Naive thymus-derived CD4-positive, alpha-beta T cell (primary cell): Measurements from ENCODE around the gene CDC25C. TPM values are rescaled to one million over a fixed set of nuclear protein-coding genes. Genes with fewer than 3 reads are reported as not detected.

Source experiments
- ATAC-seq: fragments of 150-1000 bp; cut with Tn5 transposase; 2 replicates; pipeline ENCODE4 v1.10.0; 2021; ENCODE audit warnings: mild to moderate bottlenecking, moderate library complexity
- CTCF ChIA-PET: fragments of 350-600 bp; sonication (Branson Sonifier 250); formaldehyde crosslinking; loops from one replicate; lab custom pipeline; 2021; ENCODE audit warnings: antibody characterized with exemption; lab: Charles Lee
- POLR2A ChIA-PET: fragments of 350-600 bp; sonication (Branson Sonifier 250); formaldehyde crosslinking; loops from one replicate; lab custom pipeline; 2021; ENCODE audit warnings: antibody characterized with exemption, inconsistent platforms; lab: Charles Lee
- DNase-seq, 9 donors: peaks; one replicate each; pipeline versions ENCODE4 v3.0.0 to v3.0.0-alpha.2; 2020 to 2022; ENCODE audit warnings: mixed read lengths in 1 of 9
- H3K27ac ChIP-seq: one replicate; pipeline ENCODE4 v1.7.0; 2013; ENCODE audit warnings: mild to moderate bottlenecking, low read depth, low read length, moderate library complexity
- H3K27me3 ChIP-seq, 2 donors: one replicate each; pipeline ENCODE4 v1.7.0; 2013; ENCODE audit warnings: low read length in 2 of 2, mild to moderate bottlenecking in 2 of 2, moderate library complexity in 2 of 2; ENCODE audit not compliant: control insufficient read depth in 2 of 2, insufficient read depth in 2 of 2
- H3K36me3 ChIP-seq, 3 experiments: 1 replicate in 2 of 3; 2 replicates in 1 of 3; pipeline ENCODE4 v1.7.0; 2013; ENCODE audit warnings: low read length in 3 of 3, mild to moderate bottlenecking in 3 of 3, moderate library complexity in 1 of 3; ENCODE audit not compliant: insufficient read depth in 3 of 3, control insufficient read depth in 2 of 3
- H3K4me1 ChIP-seq, 2 donors: one replicate each; pipeline ENCODE4 v1.7.0; 2013; ENCODE audit warnings: low read length in 2 of 2, mild to moderate bottlenecking in 2 of 2, moderate library complexity in 1 of 2; ENCODE audit not compliant: control insufficient read depth in 2 of 2, insufficient read depth in 2 of 2
- H3K4me3 ChIP-seq: 2 replicates; pipeline ENCODE4 v1.7.0; 2013; ENCODE audit warnings: mild to moderate bottlenecking, low read length
- H3K9me3 ChIP-seq, 3 experiments: 1 replicate in 2 of 3; 2 replicates in 1 of 3; pipeline ENCODE4 v1.7.0; 2013; ENCODE audit warnings: low read length in 3 of 3; ENCODE audit not compliant: control insufficient read depth in 2 of 3
- H3K27ac Mint-ChIP-seq, 9 donors: one replicate each; pipeline ENCODE4 v1.8.0; 2020 to 2022; ENCODE audit warnings: mixed read lengths in 9 of 9, mild to moderate bottlenecking in 8 of 9, moderate library complexity in 5 of 9, inconsistent platforms in 2 of 9
- H3K27me3 Mint-ChIP-seq, 5 donors: one replicate each; pipeline ENCODE4 v1.8.0; 2021 to 2022; ENCODE audit warnings: mixed read lengths in 5 of 5, mild to moderate bottlenecking in 1 of 5
- H3K36me3 Mint-ChIP-seq, 5 donors: one replicate each; pipeline ENCODE4 v1.8.0; 2020 to 2022; ENCODE audit warnings: mixed read lengths in 5 of 5, mild to moderate bottlenecking in 3 of 5, inconsistent platforms in 1 of 5
- H3K4me1 Mint-ChIP-seq, 7 donors: one replicate each; pipeline ENCODE4 v1.8.0; 2020 to 2022; ENCODE audit warnings: mixed read lengths in 7 of 7, mild to moderate bottlenecking in 3 of 7, inconsistent platforms in 1 of 7
- H3K4me3 Mint-ChIP-seq, 10 donors: one replicate each; pipeline ENCODE4 v1.8.0; 2020 to 2022; ENCODE audit warnings: mild to moderate bottlenecking in 10 of 10, mixed read lengths in 10 of 10, moderate library complexity in 6 of 10, inconsistent platforms in 2 of 10
- H3K9me3 Mint-ChIP-seq, 11 donors: one replicate each; pipeline ENCODE4 v1.8.0; 2020 to 2022; ENCODE audit warnings: mixed read lengths in 11 of 11, mild to moderate bottlenecking in 4 of 11, inconsistent platforms in 1 of 11, moderate library complexity in 1 of 11
- intact Hi-C, 2 donors: fragments of 100-400 bp; cut with micrococcal nuclease; formaldehyde crosslinking; loops; one replicate each; pipeline ENCODE4 v1.15.1; 2023
- polyA plus RNA-seq, 2 donors: library from polyadenylated mRNA; unstranded; fragments of 300-500 nt; fragmentation: Illumina TruSeq; gene quantifications; one replicate each; pipeline ENCODE4 v1.2.3, GENCODE V29; 2021
- total RNA-seq, 6 experiments: library from RNA in 5 of 6; stranded (reverse) in 5 of 6; gene quantifications; 1 replicate in 5 of 6; 2 replicates in 1 of 6; pipeline ENCODE4 v1.2.3 and lab custom pipeline; 2021 to 2026

CDC25C gene
- 1 to 10 TPM in 1 of 5 experiments, not detected in 4; 9.8 TPM for total RNA-seq
- not detected for polyA plus RNA-seq
- total RNA-seq (lab: John Stamatoyannopoulos, UW): not detected

GRCh38 chr5:138331449-138332368, at the start of gene CDC25C:
Gene CDC25C, minus strand, starts transcription at chr5:138331804. Its CDS starts 624 bp downstream, at chr5:138331180.
- no peaks in the 10 kb centered on the region for H3K9me3 ChIP-seq
- peak within 1 kb of the TSS; percentile 85 for H3K4me3 ChIP-seq
- no peaks in the 10 kb centered on the region for H3K36me3 ChIP-seq
- peak; percentile 100 for ATAC-seq
- H3K27ac ChIP-seq: peak within 1 kb of the TSS; percentile 49
- intact Hi-C loops: loop anchor here (1.0 to 10.0 kb wide), 14 partner anchors 21 to 1843 kb away; partner anchors contain the start of genes BRD8 (in 2 of the 2), CDC23 (in 2 of the 2), EGR1 (in 2 of the 2) and HNRNPA0 (in 2 of the 2)
- H3K27ac Mint-ChIP-seq: peak within 1 kb of the TSS; percentile 48 to 92 (median 68)
- H3K4me3 Mint-ChIP-seq: peak within 1 kb of the TSS; percentile 83 to 95 (median 86)
- peaks cover 1 to 7% of the 10 kb centered on the region in 2 donors for H3K4me1 ChIP-seq
- no peaks in the 10 kb centered on the region for H3K9me3 Mint-ChIP-seq
- ChIA-PET POLR2A (interaction anchor here (0.8 to 13.8 kb wide), 5 partner anchors 9 to 244 kb away, joined by 4 to 343 read pairs (median 6); partner anchors contain the start of genes ETF1, HSPA9 and KDM3B), CTCF (interaction anchor here (0.6 to 1.8 kb wide), 4 partner anchors 20 to 206 kb away, joined by 3 to 6 read pairs (median 4); partner anchors contain the start of genes CDC23 and KDM3B)
- H3K36me3 Mint-ChIP-seq: peaks cover 0 to 2% (median 0%) of the 10 kb centered on the region in 5 donors
- peak; percentile 87 to 98 (median 96) for DNase-seq
- H3K4me1 Mint-ChIP-seq: peaks cover 7 to 35% (median 14%) of the 10 kb centered on the region in 7 donors
- no peaks in the 10 kb centered on the region for H3K27me3 ChIP-seq
- no peaks in the 10 kb centered on the region for H3K27me3 Mint-ChIP-seq

- Mint-ChIP-seq H3K9me3 (no peaks in the 10 kb centered on the region), H3K27ac (no peak overlapping the region), H3K4me3 (no peak overlapping the region), H3K36me3 (peaks cover 5 to 19% (median 8%) of the 10 kb centered on the region in 5 donors), H3K4me1 (peaks cover 15 to 27% (median 25%) of the 10 kb centered on the region in 7 donors), H3K27me3 (no peaks in the 10 kb centered on the region)
- POLR2A ChIA-PET: no interaction called here
- H3K36me3 ChIP-seq: peaks cover 0 to 43% (median 8%) of the 10 kb centered on the region in 3 experiments
- intact Hi-C loops: no loop called here
- H3K27me3 ChIP-seq: no peaks in the 10 kb centered on the region
- no peak for DNase-seq
- H3K4me3 ChIP-seq: no peak overlapping the region
- peaks cover 0 to 11% of the 10 kb centered on the region in 2 donors for H3K4me1 ChIP-seq
- CTCF ChIA-PET: no interaction called here
- H3K27ac ChIP-seq: no peak overlapping the region
- no peak for ATAC-seq
- H3K9me3 ChIP-seq: no peaks in the 10 kb centered on the region
Measured at GRCh38 chr5:138372653-138373052, 41.0 kb upstream of the CDC25C start.

- H3K4me1 Mint-ChIP-seq: peaks cover 15 to 27% (median 26%) of the 10 kb centered on the region in 7 donors
- POLR2A ChIA-PET: no interaction called here
- H3K27ac Mint-ChIP-seq: no peak overlapping the region
- no peaks in the 10 kb centered on the region for H3K27me3 Mint-ChIP-seq
- H3K4me3 Mint-ChIP-seq: no peak overlapping the region
- peaks cover 4 to 15% (median 5%) of the 10 kb centered on the region in 5 donors for H3K36me3 Mint-ChIP-seq
- CTCF ChIA-PET: no interaction called here
- Histone ChIP-seq H3K36me3 (peaks cover 0 to 39% (median 8%) of the 10 kb centered on the region in 3 experiments), H3K27ac (no peak overlapping the region), H3K4me3 (no peak overlapping the region), H3K9me3 (no peaks in the 10 kb centered on the region), H3K27me3 (no peaks in the 10 kb centered on the region), H3K4me1 (peaks cover 0 to 11% of the 10 kb centered on the region in 2 donors)
- no peaks in the 10 kb centered on the region for H3K9me3 Mint-ChIP-seq
- intact Hi-C loops: no loop called here
- ATAC-seq (no peak), DNase-seq (no peak)
Measured at GRCh38 chr5:138372225-138372624, 40.6 kb upstream of the CDC25C start.

GRCh38 chr5:138371454-138371853, 39.9 kb upstream of the CDC25C start:
- peak overlapping the region in 1 of 9 donors; percentile 59 for H3K27ac Mint-ChIP-seq
- no peaks in the 10 kb centered on the region for H3K27me3 Mint-ChIP-seq
- peaks cover 0 to 15% of the 10 kb centered on the region in 2 donors for H3K4me1 ChIP-seq
- DNase-seq (no peak), ATAC-seq (no peak)
- ChIA-PET POLR2A (no interaction called here), CTCF (no interaction called here)
- H3K9me3 ChIP-seq: no peaks in the 10 kb centered on the region
- no peak overlapping the region for H3K4me3 ChIP-seq
- no peak overlapping the region for H3K27ac ChIP-seq
- H3K4me1 Mint-ChIP-seq: peaks cover 18 to 35% (median 33%) of the 10 kb centered on the region in 7 donors
- peaks cover 0 to 10% (median 0%) of the 10 kb centered on the region in 5 donors for H3K36me3 Mint-ChIP-seq
- H3K36me3 ChIP-seq: peaks cover 0 to 31% (median 5%) of the 10 kb centered on the region in 3 experiments
- intact Hi-C loops: no loop called here
- H3K27me3 ChIP-seq: no peaks in the 10 kb centered on the region
- no peak overlapping the region for H3K4me3 Mint-ChIP-seq
- H3K9me3 Mint-ChIP-seq: no peaks in the 10 kb centered on the region

GRCh38 chr5:138370537-138370936, 38.9 kb upstream of the CDC25C start:
- no peaks in the 10 kb centered on the region for H3K27me3 Mint-ChIP-seq
- peaks cover 0 to 16% of the 10 kb centered on the region in 2 donors for H3K4me1 ChIP-seq
- no peaks in the 10 kb centered on the region for H3K9me3 Mint-ChIP-seq
- DNase-seq (no peak), ATAC-seq (no peak)
- peaks cover 0 to 15% (median 3%) of the 10 kb centered on the region in 5 donors for H3K36me3 Mint-ChIP-seq
- no peaks in the 10 kb centered on the region for H3K9me3 ChIP-seq
- H3K27ac ChIP-seq: no peak overlapping the region
- H3K27me3 ChIP-seq: no peaks in the 10 kb centered on the region
- peak overlapping the region in 1 of 9 donors; percentile 45 for H3K27ac Mint-ChIP-seq
- intact Hi-C loops: no loop called here
- POLR2A ChIA-PET: interaction anchor here (2.8 kb wide), 1 partner anchor 17 kb away, joined by 12 read pairs; no protein-coding TSS in a partner anchor
- H3K36me3 ChIP-seq: peaks cover 0 to 23% (median 0%) of the 10 kb centered on the region in 3 experiments
- no peak overlapping the region for H3K4me3 ChIP-seq
- H3K4me1 Mint-ChIP-seq: peaks cover 20 to 43% (median 40%) of the 10 kb centered on the region in 7 donors
- CTCF ChIA-PET: interaction anchor here (1.4 kb wide), 1 partner anchor 18 kb away, joined by 5 read pairs; the partner anchor contains the start of gene KDM3B
- no peak overlapping the region for H3K4me3 Mint-ChIP-seq

GRCh38 chr5:138369706-138370105, 38.1 kb upstream of the CDC25C start:
- H3K4me1 ChIP-seq: peaks cover 0 to 19% of the 10 kb centered on the region in 2 donors
- peaks cover 20 to 51% (median 43%) of the 10 kb centered on the region in 7 donors for H3K4me1 Mint-ChIP-seq
- CTCF ChIA-PET: interaction anchor here (1.4 kb wide), 1 partner anchor 17 kb away, joined by 5 read pairs; the partner anchor contains the start of gene KDM3B
- H3K36me3 Mint-ChIP-seq: peaks cover 0 to 15% (median 3%) of the 10 kb centered on the region in 5 donors
- H3K4me3 ChIP-seq: no peak overlapping the region
- H3K9me3 ChIP-seq: no peaks in the 10 kb centered on the region
- peak overlapping the region in 6 of 9 donors; percentile 6 to 81 (median 45) for H3K27ac Mint-ChIP-seq
- POLR2A ChIA-PET: interaction anchor here (0.7 to 2.8 kb wide), 2 partner anchors 12 to 16 kb away, joined by 3 to 12 read pairs; no protein-coding TSS in a partner anchor
- H3K36me3 ChIP-seq: peaks cover 0 to 19% (median 0%) of the 10 kb centered on the region in 3 experiments
- intact Hi-C loops: loop anchor here in 1 of 2 donors (2.0 kb wide), 1 partner anchor 17 kb away; the partner anchor contains the start of gene KDM3B
- DNase-seq (no peak), ATAC-seq (peak; percentile 72)
- no peaks in the 10 kb centered on the region for H3K9me3 Mint-ChIP-seq
- peak overlapping the region in 6 of 10 donors; percentile 14 to 55 (median 28) for H3K4me3 Mint-ChIP-seq
- H3K27ac ChIP-seq: no peak overlapping the region
- no peaks in the 10 kb centered on the region for H3K27me3 Mint-ChIP-seq
- H3K27me3 ChIP-seq: no peaks in the 10 kb centered on the region
